Nephron (organoid): ENCODE data around the gene NEO1.

Experiments used
- H3K27ac Mint-ChIP-seq, 3 experiments: 2 replicates each; pipeline ENCODE4 v1.8.0; 2020; ENCODE audit warnings: mixed read lengths in 3 of 3, mild to moderate bottlenecking in 2 of 3, moderate library complexity in 1 of 3
- H3K27me3 Mint-ChIP-seq: 2 replicates; pipeline ENCODE4 v1.8.0; 2021; ENCODE audit warnings: low read depth, mild to moderate bottlenecking, moderate library complexity, mixed read lengths
- H3K36me3 Mint-ChIP-seq: 2 replicates; pipeline ENCODE4 v1.8.0; 2020; ENCODE audit warnings: low read depth, mixed read lengths
- H3K4me1 Mint-ChIP-seq: 2 replicates; pipeline ENCODE4 v1.8.0; 2020; ENCODE audit warnings: mixed read lengths
- H3K4me3 Mint-ChIP-seq, 3 experiments: 2 replicates each; pipeline ENCODE4 v1.8.0; 2020; ENCODE audit warnings: mild to moderate bottlenecking in 3 of 3, mixed read lengths in 3 of 3, moderate library complexity in 2 of 3
- H3K9me3 Mint-ChIP-seq: 2 replicates; pipeline ENCODE4 v1.8.0; 2020; ENCODE audit warnings: mixed read lengths
- CTCF ChIP-seq, 3 experiments: fragments of 200-600 bp; sonication (generic); IDR thresholded peaks; one replicate each; pipeline ENCODE4 v1.5.0; 2021; ENCODE audit warnings: antibody characterized with exemption in 3 of 3; ENCODE audit not compliant: unreplicated experiment in 3 of 3

The NEO1 gene

GRCh38 chr15:73333001-73333400 lies 280.7 kb downstream of the NEO1 start:
- Mint-ChIP-seq H3K4me1 (peaks cover 5% of the 10 kb centered on the region), H3K27me3 (peaks cover 16% of the 10 kb centered on the region), H3K9me3 (no peaks in the 10 kb centered on the region), H3K4me3 (no peak overlapping the region), H3K36me3 (no peaks in the 10 kb centered on the region), H3K27ac (no peak overlapping the region)
- TF ChIP-seq CTCF (IDR thresholded peaks at IDR 0.05; ENCODE audit: unreplicated experiment in 3 of 3) = no peak

GRCh38 chr15:73334086-73334485 lies 281.8 kb downstream of the NEO1 start:
- no peak overlapping the region for H3K4me3 Mint-ChIP-seq
- peaks cover 5% of the 10 kb centered on the region for H3K4me1 Mint-ChIP-seq
- H3K9me3 Mint-ChIP-seq = no peaks in the 10 kb centered on the region
- no peaks in the 10 kb centered on the region for H3K36me3 Mint-ChIP-seq
- H3K27me3 Mint-ChIP-seq = peaks cover 16% of the 10 kb centered on the region
- no peak for TF ChIP-seq CTCF (IDR thresholded peaks at IDR 0.05; ENCODE audit: unreplicated experiment in 3 of 3)
- H3K27ac Mint-ChIP-seq = no peak overlapping the region

- peaks cover 5% of the 10 kb centered on the region for H3K4me1 Mint-ChIP-seq
- TF ChIP-seq CTCF (IDR thresholded peaks at IDR 0.05; ENCODE audit: unreplicated experiment in 3 of 3) = no peak
- H3K36me3 Mint-ChIP-seq = no peaks in the 10 kb centered on the region
- H3K4me3 Mint-ChIP-seq = no peak overlapping the region
- H3K27me3 Mint-ChIP-seq = peaks cover 16% of the 10 kb centered on the region
- no peaks in the 10 kb centered on the region for H3K9me3 Mint-ChIP-seq
- no peak overlapping the region for H3K27ac Mint-ChIP-seq
Measured at GRCh38 chr15:73335026-73335425, 282.8 kb downstream of the NEO1 start.

- no peaks in the 10 kb centered on the region for H3K36me3 Mint-ChIP-seq
- no peak for TF ChIP-seq CTCF (IDR thresholded peaks at IDR 0.05; ENCODE audit: unreplicated experiment in 3 of 3)
- H3K27ac Mint-ChIP-seq = no peak overlapping the region
- H3K4me1 Mint-ChIP-seq = peaks cover under 1% of the 10 kb centered on the region
- no peaks in the 10 kb centered on the region for H3K9me3 Mint-ChIP-seq
- peaks cover 16% of the 10 kb centered on the region for H3K27me3 Mint-ChIP-seq
- H3K4me3 Mint-ChIP-seq = no peak overlapping the region
Measured at GRCh38 chr15:73335471-73335870, 283.2 kb downstream of the NEO1 start.

- Mint-ChIP-seq H3K36me3 (no peaks in the 10 kb centered on the region), H3K9me3 (no peaks in the 10 kb centered on the region), H3K27ac (no peak overlapping the region), H3K27me3 (peaks cover 16% of the 10 kb centered on the region), H3K4me3 (no peak overlapping the region), H3K4me1 (no peaks in the 10 kb centered on the region)
- TF ChIP-seq CTCF (IDR thresholded peaks at IDR 0.05; ENCODE audit: unreplicated experiment in 3 of 3) = no peak
Measured at GRCh38 chr15:73336756-73337155, 284.5 kb downstream of the NEO1 start.

- no peak overlapping the region for H3K27ac Mint-ChIP-seq
- no peak for TF ChIP-seq CTCF (IDR thresholded peaks at IDR 0.05; ENCODE audit: unreplicated experiment in 3 of 3)
- H3K9me3 Mint-ChIP-seq = no peaks in the 10 kb centered on the region
- peaks cover 19% of the 10 kb centered on the region for H3K27me3 Mint-ChIP-seq
- no peak overlapping the region for H3K4me3 Mint-ChIP-seq
- no peaks in the 10 kb centered on the region for H3K36me3 Mint-ChIP-seq
- no peaks in the 10 kb centered on the region for H3K4me1 Mint-ChIP-seq
Measured at GRCh38 chr15:73337187-73337586, 284.9 kb downstream of the NEO1 start.
